NCI-H187 (cell line): Measurements from ENCODE around the gene MAP3K8.
"Not testable (repeated sequence)": the region's sequence is repeated elsewhere in the genome, so short reads cannot be mapped to it uniquely, and the experiment has no call there.

Experiments
- DNase-seq, 2 experiments: peaks; one replicate each; lab custom pipeline; 2025; lab: John Stamatoyannopoulos, UW

MAP3K8 gene

GRCh38 chr10:30447125-30447799 lies 13.3 kb downstream of the MAP3K8 start:
- DNase-seq: no peak

- no peak for DNase-seq
These were observed 14.1 kb downstream of the MAP3K8 start for GRCh38 chr10:30448092-30448491.

GRCh38 chr10:30453764-30454527 lies 20.0 kb downstream of the MAP3K8 start:
- DNase-seq: no peak

GRCh38 chr10:30454744-30455510 lies 20.9 kb downstream of the MAP3K8 start:
- no peak for DNase-seq

- no peak for DNase-seq
These were observed 21.8 kb downstream of the MAP3K8 start for GRCh38 chr10:30455816-30456215.

GRCh38 chr10:30456266-30456665 lies 22.3 kb downstream of the MAP3K8 start:
- no peak for DNase-seq

- DNase-seq: no peak
These were observed 25.3 kb downstream of the MAP3K8 start for GRCh38 chr10:30459283-30459682.

GRCh38 chr10:30460121-30460520 lies 26.1 kb downstream of the MAP3K8 start:
- no peak for DNase-seq

GRCh38 chr10:30462513-30462912 lies 28.5 kb downstream of the MAP3K8 start:
- DNase-seq: no peak

- DNase-seq: no peak
These were observed 30.0 kb downstream of the MAP3K8 start for GRCh38 chr10:30463944-30464451.

- no peak for DNase-seq
These were observed 30.7 kb downstream of the MAP3K8 start for GRCh38 chr10:30464675-30465074.

- DNase-seq: no peak
These were observed 32.5 kb downstream of the MAP3K8 start for GRCh38 chr10:30466445-30466844.

GRCh38 chr10:30467651-30468338 lies 33.8 kb downstream of the MAP3K8 start:
- DNase-seq: no peak

- no peak for DNase-seq
These were observed 38.6 kb downstream of the MAP3K8 start for GRCh38 chr10:30472414-30473155.

- DNase-seq: not testable (repeated sequence)
These were observed 41.5 kb downstream of the MAP3K8 start for GRCh38 chr10:30475515-30475914.

GRCh38 chr10:30476511-30477155 lies 42.6 kb downstream of the MAP3K8 start:
- DNase-seq: no peak

- not testable (repeated sequence) for DNase-seq
These were observed 45.5 kb downstream of the MAP3K8 start for GRCh38 chr10:30479513-30479912.

GRCh38 chr10:30481603-30482002 lies 47.6 kb downstream of the MAP3K8 start:
- DNase-seq: no peak

GRCh38 chr10:30488316-30488715 lies 54.3 kb downstream of the MAP3K8 start:
- no peak for DNase-seq

- DNase-seq: no peak
These were observed 55.4 kb downstream of the MAP3K8 start for GRCh38 chr10:30489346-30489745.
